Stimulated activated naive B cell treated with anti-CD40 and anti-IgM and Interleukin-4, amounts not matched to agents 10 μg/mL and 1 μg/mL and 100 μg/mL, for 72 hours (primary cell): Measurements from ENCODE around the gene AVP.
A peak's percentile ranks its signal among the peaks of the same experiment; 100 is the strongest.
"Not testable (repeated sequence)": the region's sequence is repeated elsewhere in the genome, so short reads cannot be mapped to it uniquely, and the experiment has no call there.

Experiments used
- ATAC-seq, 2 donors: fragments of 150-1000 bp; cut with Tn5 transposase; replicated peaks; 2 replicates each; pipeline ENCODE4 v1.10.0; 2021; ENCODE audit warnings: moderate library complexity in 1 of 2
- DNase-seq: peaks from one replicate; pipeline ENCODE4 v3.0.0; 2021
- H3K27ac Mint-ChIP-seq: one replicate; pipeline ENCODE4 v1.8.0; 2022; ENCODE audit warnings: mild to moderate bottlenecking, mixed read lengths
- H3K27me3 Mint-ChIP-seq, 2 donors: one replicate each; pipeline ENCODE4 v1.8.0; 2022; ENCODE audit warnings: mixed read lengths in 2 of 2
- H3K36me3 Mint-ChIP-seq, 2 donors: one replicate each; pipeline ENCODE4 v1.8.0; 2022; ENCODE audit warnings: mixed read lengths in 2 of 2, mild to moderate bottlenecking in 1 of 2
- H3K4me1 Mint-ChIP-seq, 2 donors: one replicate each; pipeline ENCODE4 v1.8.0; 2022; ENCODE audit warnings: mixed read lengths in 2 of 2, mild to moderate bottlenecking in 1 of 2
- H3K4me3 Mint-ChIP-seq, 2 donors: one replicate each; pipeline ENCODE4 v1.8.0; 2022; ENCODE audit warnings: mild to moderate bottlenecking in 2 of 2, mixed read lengths in 2 of 2, moderate library complexity in 1 of 2
- H3K9me3 Mint-ChIP-seq, 2 donors: one replicate each; pipeline ENCODE4 v1.8.0; 2022; ENCODE audit warnings: mixed read lengths in 2 of 2, mild to moderate bottlenecking in 1 of 2

Gene AVP

GRCh38 chr20:3119044-3119443 lies 34.5 kb upstream of the AVP start:
- H3K4me3 Mint-ChIP-seq = no peak overlapping the region
- DNase-seq (no peak), ATAC-seq (no peak)
- H3K9me3 Mint-ChIP-seq = peaks cover 5 to 9% of the 10 kb centered on the region in 2 donors
- no peak overlapping the region for H3K27ac Mint-ChIP-seq
- H3K4me1 Mint-ChIP-seq = peaks cover 5 to 15% of the 10 kb centered on the region in 2 donors
- H3K27me3 Mint-ChIP-seq = no peaks in the 10 kb centered on the region
- peaks cover 36 to 54% of the 10 kb centered on the region in 2 donors for H3K36me3 Mint-ChIP-seq

GRCh38 chr20:3117839-3118379 lies 33.4 kb upstream of the AVP start:
- peaks cover 40 to 55% of the 10 kb centered on the region in 2 donors for H3K36me3 Mint-ChIP-seq
- not testable (repeated sequence) for DNase-seq, H3K4me3 Mint-ChIP-seq, H3K27me3 Mint-ChIP-seq, H3K9me3 Mint-ChIP-seq, H3K27ac Mint-ChIP-seq
- ATAC-seq = peak; percentile 77 to 82
- H3K4me1 Mint-ChIP-seq = peaks cover 5 to 15% of the 10 kb centered on the region in 2 donors

- H3K27me3 Mint-ChIP-seq = no peaks in the 10 kb centered on the region
- peaks cover 8 to 13% of the 10 kb centered on the region in 2 donors for H3K4me1 Mint-ChIP-seq
- peaks cover 32 to 48% of the 10 kb centered on the region in 2 donors for H3K36me3 Mint-ChIP-seq
- H3K27ac Mint-ChIP-seq = no peak overlapping the region
- H3K9me3 Mint-ChIP-seq = peaks cover 0 to under 1% of the 10 kb centered on the region in 2 donors
- DNase-seq (no peak), ATAC-seq (no peak)
- no peak overlapping the region for H3K4me3 Mint-ChIP-seq
Measured at GRCh38 chr20:3116341-3116740, 31.8 kb upstream of the AVP start.

- peaks cover 28 to 46% of the 10 kb centered on the region in 2 donors for H3K36me3 Mint-ChIP-seq
- no peaks in the 10 kb centered on the region for H3K9me3 Mint-ChIP-seq
- no peaks in the 10 kb centered on the region for H3K27me3 Mint-ChIP-seq
- peaks cover 6% of the 10 kb centered on the region in 2 donors for H3K4me1 Mint-ChIP-seq
- no peak overlapping the region for H3K27ac Mint-ChIP-seq
- DNase-seq = no peak
- ATAC-seq = peak; percentile 39 to 57
- H3K4me3 Mint-ChIP-seq = no peak overlapping the region
Measured at GRCh38 chr20:3115190-3116107, 30.9 kb upstream of the AVP start.

- Mint-ChIP-seq H3K27ac (no peak overlapping the region), H3K27me3 (no peaks in the 10 kb centered on the region), H3K4me3 (no peak overlapping the region), H3K4me1 (peaks cover 4 to 6% of the 10 kb centered on the region in 2 donors), H3K36me3 (peaks cover 31 to 43% of the 10 kb centered on the region in 2 donors), H3K9me3 (no peaks in the 10 kb centered on the region)
- ATAC-seq = no peak
- DNase-seq = no peak
Measured at GRCh38 chr20:3111995-3112394, 27.5 kb upstream of the AVP start.

GRCh38 chr20:3111507-3111906 lies 27.0 kb upstream of the AVP start:
- H3K4me1 Mint-ChIP-seq = peaks cover 4 to 6% of the 10 kb centered on the region in 2 donors
- ATAC-seq (no peak), DNase-seq (no peak)
- no peak overlapping the region for H3K27ac Mint-ChIP-seq
- no peak overlapping the region for H3K4me3 Mint-ChIP-seq
- H3K36me3 Mint-ChIP-seq = peaks cover 32 to 44% of the 10 kb centered on the region in 2 donors
- no peaks in the 10 kb centered on the region for H3K27me3 Mint-ChIP-seq
- H3K9me3 Mint-ChIP-seq = no peaks in the 10 kb centered on the region

- no peaks in the 10 kb centered on the region for H3K9me3 Mint-ChIP-seq
- no peak overlapping the region for H3K27ac Mint-ChIP-seq
- H3K4me1 Mint-ChIP-seq = peaks cover 0 to 4% of the 10 kb centered on the region in 2 donors
- H3K4me3 Mint-ChIP-seq = no peak overlapping the region
- ATAC-seq = no peak
- DNase-seq = no peak
- H3K27me3 Mint-ChIP-seq = no peaks in the 10 kb centered on the region
- peaks cover 29 to 38% of the 10 kb centered on the region in 2 donors for H3K36me3 Mint-ChIP-seq
Measured at GRCh38 chr20:3109350-3110302, 25.1 kb upstream of the AVP start.

GRCh38 chr20:3107464-3108025 lies 23.0 kb upstream of the AVP start:
- Mint-ChIP-seq H3K4me3 (no peak overlapping the region), H3K9me3 (no peaks in the 10 kb centered on the region), H3K27ac (no peak overlapping the region), H3K4me1 (peaks cover 7 to 9% of the 10 kb centered on the region in 2 donors), H3K27me3 (peaks cover 5 to 6% of the 10 kb centered on the region in 2 donors), H3K36me3 (peaks cover 19 to 26% of the 10 kb centered on the region in 2 donors)
- no peak for DNase-seq
- no peak for ATAC-seq

GRCh38 chr20:3106658-3107463 lies 22.3 kb upstream of the AVP start:
- no peak overlapping the region for H3K4me3 Mint-ChIP-seq
- ATAC-seq (no peak), DNase-seq (no peak)
- peaks cover 14 to 15% of the 10 kb centered on the region in 2 donors for H3K4me1 Mint-ChIP-seq
- no peaks in the 10 kb centered on the region for H3K9me3 Mint-ChIP-seq
- peaks cover 15 to 22% of the 10 kb centered on the region in 2 donors for H3K36me3 Mint-ChIP-seq
- H3K27me3 Mint-ChIP-seq = peaks cover 5 to 7% of the 10 kb centered on the region in 2 donors
- no peak overlapping the region for H3K27ac Mint-ChIP-seq

- Mint-ChIP-seq H3K27me3 (peaks cover 5 to 7% of the 10 kb centered on the region in 2 donors), H3K4me1 (peaks cover 13 to 18% of the 10 kb centered on the region in 2 donors), H3K27ac (no peak overlapping the region), H3K36me3 (peaks cover 10 to 15% of the 10 kb centered on the region in 2 donors), H3K4me3 (no peak overlapping the region), H3K9me3 (no peaks in the 10 kb centered on the region)
- DNase-seq = no peak
- no peak for ATAC-seq
Measured at GRCh38 chr20:3106185-3106584, 21.7 kb upstream of the AVP start.

- Mint-ChIP-seq H3K9me3 (no peaks in the 10 kb centered on the region), H3K27me3 (peaks cover 5 to 7% of the 10 kb centered on the region in 2 donors), H3K27ac (no peak overlapping the region), H3K36me3 (peaks cover 6 to 11% of the 10 kb centered on the region in 2 donors), H3K4me3 (no peak overlapping the region), H3K4me1 (peaks cover 13 to 18% of the 10 kb centered on the region in 2 donors)
- DNase-seq (no peak), ATAC-seq (no peak)
Measured at GRCh38 chr20:3105256-3106137, 21.0 kb upstream of the AVP start.

- Mint-ChIP-seq H3K4me3 (no peak overlapping the region), H3K27ac (no peak overlapping the region), H3K4me1 (peaks cover 13 to 18% of the 10 kb centered on the region in 2 donors), H3K9me3 (no peaks in the 10 kb centered on the region), H3K27me3 (peaks cover 5 to 7% of the 10 kb centered on the region in 2 donors), H3K36me3 (peaks cover 6 to 9% of the 10 kb centered on the region in 2 donors)
- DNase-seq (no peak), ATAC-seq (no peak)
Measured at GRCh38 chr20:3103369-3104032, 19.0 kb upstream of the AVP start.
